GM12892 (cell line): Measurements from ENCODE around the gene RNF152.

Experiments
- POLR2A ChIP-seq: IDR thresholded peaks from 2 replicates; pipeline ENCODE4 v1.6.1; 2011; ENCODE audit warnings: low read depth, low read length, control low read depth
- POLR2AphosphoS5 ChIP-seq: IDR thresholded peaks from 2 replicates; pipeline ENCODE4 v1.6.1; 2011; ENCODE audit warnings: low read depth, low read length, control low read depth

DNA sequence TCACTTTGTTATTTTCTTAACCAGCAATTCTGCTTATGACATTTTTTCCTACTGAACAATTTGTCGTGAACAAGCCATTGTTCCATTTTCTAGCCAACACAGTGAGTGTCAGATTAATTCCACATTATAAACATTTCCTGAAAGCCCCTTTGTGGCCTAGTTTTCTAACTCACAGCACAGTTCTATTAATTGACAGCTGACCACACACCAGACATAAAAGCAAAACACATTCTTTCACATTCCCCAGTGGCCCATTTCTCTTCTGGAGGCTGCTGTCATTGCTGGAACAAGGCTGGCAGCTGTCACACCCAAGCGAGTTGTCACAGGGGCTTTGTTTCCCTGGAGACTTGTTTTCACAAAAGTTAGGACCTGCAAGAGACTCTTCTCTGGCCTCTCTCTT, 50.7 kb downstream of the RNF152 start:
- no peak for TF ChIP-seq POLR2A
- no peak for TF ChIP-seq POLR2AphosphoS5
